HG03196 (cell line): ENCODE measurements around the gene PTPRN2.

Experiments
- ATAC-seq: cut with Tn5 transposase; IDR thresholded peaks from one replicate; pipeline ENCODE4 v1.9.1; 2021; ENCODE audit not compliant: unreplicated experiment

Gene PTPRN2

DNA sequence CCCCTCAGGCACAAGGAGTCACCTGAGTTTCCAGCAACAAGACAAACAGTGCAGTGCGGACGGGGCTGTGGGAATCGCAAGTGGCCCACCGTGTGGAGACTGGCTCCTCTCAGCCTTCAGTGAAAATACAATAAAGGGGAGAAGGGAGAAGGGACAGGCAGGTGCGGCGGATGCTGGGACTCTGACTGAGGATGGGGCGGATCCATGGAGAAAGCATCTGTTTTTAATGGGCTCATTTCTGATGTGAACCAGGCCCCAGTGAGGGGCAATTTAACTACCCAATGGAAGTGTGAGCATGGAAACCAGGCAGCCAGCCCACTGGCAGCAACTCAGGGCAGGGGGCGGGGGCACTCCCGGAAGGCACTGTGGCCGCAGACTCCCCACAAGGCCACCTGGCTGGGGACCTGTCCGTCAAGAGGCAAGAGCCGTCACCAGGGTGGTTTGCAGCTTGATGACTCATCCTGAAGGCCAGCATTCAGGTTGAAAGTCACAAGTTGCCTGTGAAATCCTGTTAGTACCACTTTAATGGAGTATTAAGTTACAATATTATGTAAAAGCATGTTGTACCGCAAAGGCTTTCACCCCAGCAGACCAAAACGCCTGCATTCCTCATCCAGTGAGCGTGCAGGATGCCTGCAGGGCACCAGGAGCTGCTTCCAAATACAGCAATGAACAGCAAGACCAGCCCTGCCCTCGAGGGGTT lies 476.4 kb downstream of the PTPRN2 start:
- no peak for ATAC-seq

DNA sequence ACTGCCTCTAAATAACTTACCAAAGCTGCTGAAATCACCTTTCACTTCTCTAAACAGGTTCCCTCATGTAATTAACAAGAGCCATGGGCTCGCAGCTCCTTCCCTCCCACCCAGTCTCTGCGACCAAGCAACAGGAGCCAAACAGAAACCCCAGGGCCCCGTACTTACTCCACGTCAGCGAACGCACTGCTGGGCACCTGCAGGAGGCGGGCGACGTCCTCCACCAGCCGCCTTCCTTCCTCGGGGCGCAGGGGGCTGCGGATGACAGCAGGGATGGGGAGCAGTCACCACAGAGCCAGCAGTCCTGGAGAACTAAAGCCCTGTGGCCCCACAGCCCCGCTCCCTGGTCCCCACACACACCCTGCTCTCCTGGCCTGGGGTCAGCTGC lies 477.0 kb downstream of the PTPRN2 start:
- no peak for ATAC-seq

DNA sequence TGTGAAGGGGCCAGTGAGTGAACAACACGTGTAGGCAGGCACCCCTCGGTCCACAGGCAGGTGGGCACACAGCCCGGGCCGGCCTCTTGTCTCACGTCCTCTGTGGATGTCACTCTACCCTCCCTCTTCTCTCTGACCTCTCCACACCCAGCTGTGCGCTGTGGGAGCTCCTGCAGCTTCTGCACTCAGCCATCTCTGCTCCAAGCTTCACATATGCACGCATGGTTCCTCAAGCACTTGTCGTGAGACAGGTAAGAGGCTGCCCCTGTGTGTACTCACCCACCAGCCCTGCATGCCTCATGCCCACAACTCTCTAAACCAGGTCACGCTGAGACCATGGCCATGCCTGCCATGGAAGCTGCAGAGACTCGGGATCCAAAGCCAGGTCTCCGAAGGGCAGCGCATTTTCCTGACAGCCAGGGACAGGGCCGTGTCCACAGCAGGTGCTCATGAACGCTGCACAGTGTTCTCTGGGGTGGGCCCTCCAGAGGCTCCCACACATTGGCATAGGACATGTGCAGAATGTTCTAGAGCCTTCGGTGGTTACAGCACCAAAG lies 477.5 kb downstream of the PTPRN2 start:
- no peak for ATAC-seq

DNA sequence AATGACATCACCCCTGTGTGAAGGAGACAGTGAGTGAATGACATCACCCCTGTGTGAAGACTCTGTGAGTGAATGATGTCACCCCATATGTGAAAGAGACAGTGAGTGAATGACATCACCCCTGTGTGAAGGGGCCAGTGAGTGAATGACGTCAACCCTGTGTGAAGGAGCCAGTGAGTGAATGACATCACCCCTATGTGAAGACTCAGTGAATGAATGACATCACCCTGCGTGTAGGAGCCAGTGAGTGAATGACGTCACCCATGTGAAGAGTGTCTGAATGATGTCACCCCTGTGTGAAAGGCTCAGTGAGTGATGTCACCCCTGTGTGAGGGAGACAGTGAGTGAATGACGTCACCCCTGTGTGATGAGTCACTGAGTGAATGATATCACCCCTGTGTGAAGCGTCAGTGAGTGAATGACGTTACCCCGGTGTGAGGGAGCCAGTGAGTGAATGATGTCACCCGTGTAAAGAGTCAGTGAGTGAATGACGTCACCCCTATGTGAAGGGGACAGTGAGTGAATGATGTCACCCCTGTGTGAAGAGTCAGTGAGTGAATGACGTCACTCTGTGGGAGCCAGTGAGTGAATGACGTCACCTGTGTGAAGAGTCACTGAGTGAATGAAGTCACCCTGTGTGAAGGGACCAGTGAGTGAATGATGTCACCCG lies 478.1 kb downstream of the PTPRN2 start:
- ATAC-seq, result no peak

DNA sequence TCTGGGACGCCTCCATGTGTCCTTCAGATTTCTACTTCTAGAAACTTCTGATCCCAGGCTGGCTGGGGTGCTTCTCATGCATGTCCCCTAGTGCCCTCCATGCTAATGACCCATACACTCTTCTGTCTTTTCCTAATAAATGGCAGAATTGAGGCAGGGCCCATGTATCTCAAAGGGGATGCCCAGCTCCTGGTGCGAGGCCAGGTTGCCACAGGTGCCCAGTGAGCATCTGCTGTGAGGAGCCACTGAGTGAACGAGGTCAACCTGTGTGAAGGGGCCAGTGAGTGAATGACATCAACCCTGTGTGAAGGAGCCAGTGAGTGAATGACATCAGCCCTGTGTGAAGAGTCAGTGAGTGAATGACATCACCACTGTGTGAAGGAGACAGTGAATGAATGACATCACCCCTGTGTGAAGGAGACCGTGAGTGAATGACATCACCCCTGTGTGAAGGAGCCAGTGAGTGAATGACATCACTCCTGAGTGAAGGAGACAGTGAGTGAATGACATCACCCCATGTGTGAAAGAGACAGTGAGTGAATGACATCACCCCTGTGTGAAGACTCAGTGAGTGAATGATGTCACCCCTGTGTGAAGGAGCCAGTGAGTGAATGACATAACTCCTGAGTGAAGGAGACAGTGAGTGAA lies 478.9 kb downstream of the PTPRN2 start:
- ATAC-seq, result no peak

DNA sequence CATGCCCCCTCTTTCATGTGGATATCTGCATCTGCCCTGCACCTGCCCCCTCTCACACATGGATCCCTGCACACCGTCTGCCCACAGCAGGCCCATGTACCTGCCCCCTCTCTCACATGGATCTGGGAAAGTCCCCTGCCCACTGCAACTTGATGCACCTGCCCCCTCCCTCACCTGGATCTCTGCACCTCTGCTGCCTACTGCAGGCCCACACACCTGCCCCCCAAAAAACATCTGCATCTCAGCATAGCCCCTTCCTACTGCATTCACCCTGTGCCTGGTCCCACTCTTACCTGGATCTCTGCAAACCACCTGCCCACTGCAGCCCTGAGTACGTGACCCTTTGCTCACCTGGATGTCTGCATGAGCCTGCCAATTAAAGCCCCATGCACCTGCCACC lies 479.8 kb downstream of the PTPRN2 start:
- ATAC-seq, result no peak

DNA sequence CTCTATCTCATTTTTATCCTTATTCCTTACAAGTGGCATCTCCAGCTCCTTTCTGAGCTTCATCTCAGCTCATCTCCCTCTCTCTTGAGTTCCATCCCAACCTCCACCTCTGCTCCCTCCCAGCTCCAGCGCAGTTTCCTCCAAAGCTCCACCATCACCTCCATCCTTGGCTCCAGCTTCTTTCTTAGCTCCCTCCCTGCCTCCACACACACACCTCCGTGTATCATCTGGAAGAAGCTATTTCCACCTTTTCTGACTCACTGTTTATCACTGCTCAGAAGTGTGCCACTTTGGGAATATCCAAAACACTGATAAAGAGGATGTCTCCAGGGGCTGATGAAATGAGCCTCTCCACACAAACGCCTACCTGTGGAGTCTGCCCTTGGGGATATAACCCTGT lies 481.4 kb downstream of the PTPRN2 start:
- no peak for ATAC-seq

DNA sequence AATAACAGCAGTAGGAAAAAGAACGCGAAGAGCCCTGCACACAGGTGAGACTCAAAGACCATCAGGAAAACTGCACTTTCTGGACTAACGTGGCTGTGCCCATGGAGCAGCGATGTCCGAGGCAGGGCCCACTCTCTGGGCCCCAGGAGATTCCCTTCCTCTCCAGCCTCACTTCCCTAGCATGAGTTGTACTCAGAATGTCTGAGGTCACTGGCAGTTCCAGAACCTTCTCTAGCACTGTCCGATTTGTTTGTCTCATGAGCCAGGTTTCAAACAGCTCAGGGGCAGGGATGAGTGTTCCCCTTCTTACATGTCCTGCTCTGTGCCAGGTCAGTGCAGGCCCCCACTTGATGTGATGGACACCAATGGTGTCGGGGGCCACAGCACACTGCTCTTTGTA lies 484.2 kb downstream of the PTPRN2 start:
- no peak for ATAC-seq

DNA sequence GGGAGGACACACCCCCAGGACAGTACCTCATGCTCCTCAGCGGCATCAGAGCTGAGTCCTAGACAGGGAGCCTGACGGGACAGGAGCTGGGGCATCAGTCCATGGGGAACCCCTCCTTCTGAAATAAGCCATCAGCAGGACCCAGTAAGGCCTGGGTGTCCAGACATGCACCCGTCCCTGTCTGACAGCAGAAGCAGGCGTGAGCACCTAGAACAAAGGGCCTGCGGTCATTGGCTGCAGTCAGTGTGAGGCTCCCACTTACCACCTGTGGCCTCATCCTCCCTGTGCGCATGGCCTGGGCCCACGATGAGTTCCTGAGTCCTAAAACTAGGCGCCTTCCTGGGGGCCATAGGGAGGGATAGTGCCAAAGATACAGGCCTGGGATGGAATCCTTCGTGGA lies 484.7 kb downstream of the PTPRN2 start:
- no peak for ATAC-seq

DNA sequence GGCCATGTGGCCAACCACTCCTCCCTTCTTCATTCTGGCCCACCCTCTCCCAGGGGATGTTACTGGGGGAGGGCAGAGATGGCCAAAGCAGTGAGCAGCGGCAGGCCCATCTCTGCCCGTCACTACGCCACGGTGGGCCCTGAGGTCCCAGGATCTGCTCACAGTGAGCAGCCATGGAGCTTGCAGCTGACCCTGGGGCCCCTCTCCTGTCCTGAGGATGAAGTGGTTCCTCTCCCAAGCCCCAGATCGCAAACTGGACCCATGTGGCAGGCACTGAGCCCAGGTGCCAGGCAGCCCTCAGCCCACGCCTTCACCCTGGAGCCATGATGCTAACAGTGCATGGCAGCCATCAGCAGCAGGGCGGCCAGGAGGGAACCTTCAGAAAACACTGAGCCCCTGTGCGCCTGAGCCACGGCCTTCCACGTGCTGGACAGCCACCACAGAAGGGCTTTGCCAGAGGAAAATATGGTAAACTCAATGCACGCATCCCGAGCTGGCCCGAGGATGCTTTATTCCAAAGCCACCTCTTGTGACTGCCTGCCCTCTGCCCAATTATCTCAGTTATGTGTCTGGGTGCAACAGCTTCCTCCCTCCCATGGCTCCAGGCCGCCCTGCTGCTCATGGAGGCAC lies 485.7 kb downstream of the PTPRN2 start:
- no peak for ATAC-seq

DNA sequence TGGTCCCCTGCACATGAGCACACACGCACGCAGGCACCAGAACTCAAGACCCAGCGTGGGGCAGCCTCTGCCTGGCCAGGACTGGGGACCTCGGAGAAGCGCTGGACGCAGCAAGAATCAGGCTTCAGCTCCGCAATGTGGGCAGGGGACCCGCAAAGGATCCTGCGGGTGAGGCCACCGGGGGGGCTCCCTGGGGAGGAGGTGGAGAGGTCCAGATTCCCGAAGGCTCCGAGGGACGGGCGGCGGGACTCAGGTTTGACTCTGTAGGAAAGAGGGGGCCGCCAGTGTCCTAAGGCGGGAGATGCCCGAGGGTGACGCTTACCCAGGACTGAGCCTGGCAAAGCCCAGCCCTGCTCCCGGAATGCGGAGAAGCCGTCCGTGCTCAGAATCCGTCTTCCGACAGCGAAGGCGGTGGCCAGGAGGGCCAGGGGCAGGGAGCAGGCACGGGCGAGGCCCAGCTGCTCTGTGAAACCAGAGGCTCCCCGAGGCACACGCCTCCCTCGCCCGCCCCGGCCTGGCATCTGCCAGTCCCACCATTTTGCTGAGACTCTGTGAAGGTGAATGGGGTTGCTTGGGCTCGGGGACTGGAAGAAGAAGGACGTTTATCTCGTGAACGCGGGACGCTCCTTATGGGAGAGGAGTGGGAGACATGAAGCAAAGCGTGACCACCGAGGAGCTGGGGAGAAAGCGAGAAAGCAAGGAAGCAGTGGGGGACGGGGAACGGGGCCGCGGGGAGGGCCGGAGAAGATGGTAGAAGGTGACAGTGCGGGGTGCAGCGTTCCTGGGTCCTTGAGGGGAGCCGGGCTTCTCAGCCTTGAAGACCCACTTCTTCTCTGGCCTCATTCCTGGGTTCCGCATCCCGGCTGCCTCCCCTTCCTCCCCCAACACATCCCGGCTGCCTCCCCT lies 489.2 kb downstream of the PTPRN2 start:
- no peak for ATAC-seq

DNA sequence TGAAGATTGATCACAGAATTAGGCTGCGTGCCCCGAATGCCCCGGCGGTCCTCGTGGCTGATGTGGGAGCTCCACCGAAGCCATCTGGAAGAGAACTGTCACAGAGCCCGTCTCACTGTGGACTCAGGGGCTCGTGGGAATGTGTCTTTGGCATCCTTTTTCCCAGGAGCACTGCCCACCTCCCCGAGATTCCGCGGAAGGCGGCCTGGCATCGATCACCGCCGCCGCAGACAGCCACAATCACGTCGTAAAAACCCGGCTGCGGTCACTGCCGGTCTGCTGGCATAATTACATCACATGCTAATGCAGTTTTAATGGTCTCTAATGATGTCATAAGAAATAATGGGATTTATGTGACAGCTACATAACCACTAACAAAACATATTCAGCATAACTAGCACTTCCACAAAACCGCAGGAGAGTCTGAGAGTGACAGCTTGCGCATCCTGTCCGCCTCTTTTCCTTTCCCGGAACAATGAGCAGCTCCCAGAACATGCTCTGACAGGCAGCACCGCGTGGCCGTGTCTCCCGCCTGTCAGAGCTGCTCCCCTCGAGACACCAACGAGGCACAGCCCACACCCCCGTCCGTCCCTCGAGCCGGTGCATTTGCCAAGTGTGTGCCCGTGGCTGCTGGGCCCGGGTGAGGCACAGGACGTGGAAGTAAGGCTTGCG lies 490.0 kb downstream of the PTPRN2 start:
- no peak for ATAC-seq

DNA sequence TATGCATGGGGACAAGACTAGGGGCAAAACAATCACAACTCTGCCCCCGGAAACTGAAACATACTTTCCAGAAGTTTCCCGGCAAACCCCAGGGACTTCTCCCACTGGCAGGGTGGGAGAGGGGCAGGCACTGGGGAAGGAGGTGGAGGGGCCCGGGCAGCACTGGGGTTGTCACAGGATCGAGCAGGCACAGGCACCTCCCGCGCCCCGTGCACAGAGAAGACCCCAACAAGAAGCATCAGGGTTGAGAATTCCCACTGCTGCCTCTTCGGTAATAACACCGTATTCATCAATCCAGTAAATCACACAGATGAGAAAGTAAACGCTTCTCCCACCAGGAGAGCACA lies 490.5 kb downstream of the PTPRN2 start:
- ATAC-seq, result no peak

DNA sequence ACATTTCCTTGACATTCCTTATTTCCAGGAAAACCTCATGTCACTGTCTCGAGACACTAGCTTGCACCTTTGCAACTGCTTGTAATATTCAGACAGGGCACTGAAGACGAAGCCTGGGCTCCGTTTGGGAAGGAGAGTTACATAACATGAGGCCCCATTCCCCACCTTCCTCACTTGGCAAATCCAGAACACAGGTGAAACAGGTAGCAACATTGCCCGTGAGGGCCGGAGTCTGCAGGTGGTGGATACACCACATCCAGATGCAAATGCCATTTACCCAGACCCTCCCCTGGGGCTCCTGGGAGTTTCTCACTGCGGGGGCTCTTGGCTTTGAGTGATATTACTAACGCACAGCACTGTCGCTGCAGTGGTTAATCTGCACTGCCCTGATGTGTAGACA lies 491.0 kb downstream of the PTPRN2 start:
- ATAC-seq, result no peak

DNA sequence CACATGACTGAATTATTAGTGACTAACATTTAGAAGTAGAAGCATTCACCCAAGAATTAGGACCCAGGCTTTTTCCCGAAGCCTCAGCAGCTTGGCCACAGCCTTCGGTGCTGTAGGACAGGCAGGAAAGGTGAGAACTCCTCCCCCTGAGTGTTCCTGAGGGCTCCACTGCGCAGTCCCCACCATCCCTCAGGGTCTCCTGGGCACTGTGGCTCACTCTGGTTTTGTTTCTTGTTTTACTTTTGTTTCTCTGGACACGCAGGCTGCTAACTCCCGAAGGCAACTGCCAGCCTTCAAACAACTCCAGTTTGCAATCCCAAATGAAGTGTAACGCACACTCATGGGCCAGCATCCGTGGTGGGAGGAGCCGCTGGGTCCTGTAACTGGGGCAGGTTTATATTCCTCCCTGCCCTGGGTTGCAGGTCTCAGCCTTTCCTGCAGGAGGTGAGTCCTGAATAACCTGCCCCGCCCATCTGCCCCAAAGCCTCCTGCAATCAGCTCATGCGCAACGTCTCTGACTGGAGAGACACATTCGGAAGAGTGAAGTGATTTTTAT lies 492.9 kb downstream of the PTPRN2 start:
- ATAC-seq, result no peak

DNA sequence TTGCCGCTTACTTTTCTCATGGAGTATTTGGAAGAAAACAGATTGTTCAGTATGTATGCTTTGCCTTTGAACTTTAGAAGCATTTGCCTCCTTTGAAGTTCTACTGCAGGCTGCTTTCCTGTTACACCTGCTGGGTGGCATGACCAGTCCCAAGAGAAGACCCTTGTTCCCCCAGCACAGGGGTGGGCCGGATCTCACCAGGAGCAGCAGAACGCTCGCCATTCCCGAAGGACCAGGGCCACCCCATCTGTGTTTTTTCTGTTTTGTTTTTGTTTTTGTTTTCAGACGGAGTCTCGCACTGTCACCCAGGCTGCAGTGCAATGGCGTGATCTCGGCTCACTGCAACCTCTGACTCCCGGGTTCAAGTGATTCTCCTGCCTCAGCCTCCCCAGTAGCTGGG lies 493.6 kb downstream of the PTPRN2 start:
- no peak for ATAC-seq

DNA sequence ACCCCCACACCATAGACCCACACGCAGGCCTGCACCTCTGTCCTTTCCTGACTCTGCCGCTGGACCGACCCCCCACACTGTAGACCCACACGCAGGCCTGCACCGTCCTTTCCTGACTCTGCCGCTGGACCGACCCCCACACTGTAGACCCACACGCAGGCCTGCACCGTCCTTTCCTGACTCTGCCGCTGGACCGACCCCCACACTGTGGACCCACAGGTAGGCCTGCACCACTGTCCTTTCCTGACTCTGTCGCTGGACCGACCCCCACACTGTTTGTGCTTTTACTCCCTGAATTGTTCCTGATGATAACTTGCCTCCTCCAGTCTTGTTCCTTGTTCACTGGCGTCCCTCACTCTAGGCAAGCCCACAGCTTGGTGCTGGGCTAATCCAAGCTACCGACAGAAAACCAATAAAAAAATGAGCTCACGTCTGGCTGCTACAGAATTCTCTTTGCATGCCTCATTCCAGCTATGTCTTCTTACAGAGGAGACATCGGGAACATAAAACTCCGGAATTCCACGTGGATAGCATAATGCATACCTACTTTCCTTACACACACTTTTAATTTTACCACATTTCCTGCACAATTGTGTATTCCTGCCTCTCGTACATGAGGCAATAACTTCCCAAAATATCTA lies 494.3 kb downstream of the PTPRN2 start:
- no peak for ATAC-seq

DNA sequence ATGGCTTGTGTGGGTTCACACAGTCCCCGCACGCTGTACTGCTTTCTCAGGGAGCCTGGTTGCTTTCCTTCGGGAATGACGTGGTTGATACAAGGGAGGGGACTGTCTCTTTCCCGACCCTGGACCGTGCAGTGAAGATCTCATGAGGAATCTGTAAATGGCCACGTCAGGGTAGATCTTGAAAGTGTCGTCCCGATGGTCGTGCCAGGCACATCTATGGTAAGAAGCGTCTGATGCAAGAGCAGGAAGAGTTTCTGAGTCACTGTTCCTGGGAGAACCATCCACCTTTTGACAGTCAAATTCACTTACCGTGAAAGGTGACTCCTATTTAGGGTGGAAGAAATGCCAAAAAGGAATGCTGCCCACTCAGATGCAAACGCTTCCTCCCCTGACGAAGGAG lies 500.4 kb downstream of the PTPRN2 start:
- no peak for ATAC-seq
